ENCODE results near the gene IKZF3. TPM values are rescaled to one million over a fixed set of nuclear protein-coding genes. Genes with fewer than 3 reads are reported as not detected.
"Not testable (repeated sequence)": the region's sequence is repeated elsewhere in the genome, so short reads cannot be mapped to it uniquely, and the experiment has no call there.

The IKZF3 gene
- polyA plus RNA-seq, 3 donors, result 0.18 to 0.27 (median 0.21) TPM

DNA sequence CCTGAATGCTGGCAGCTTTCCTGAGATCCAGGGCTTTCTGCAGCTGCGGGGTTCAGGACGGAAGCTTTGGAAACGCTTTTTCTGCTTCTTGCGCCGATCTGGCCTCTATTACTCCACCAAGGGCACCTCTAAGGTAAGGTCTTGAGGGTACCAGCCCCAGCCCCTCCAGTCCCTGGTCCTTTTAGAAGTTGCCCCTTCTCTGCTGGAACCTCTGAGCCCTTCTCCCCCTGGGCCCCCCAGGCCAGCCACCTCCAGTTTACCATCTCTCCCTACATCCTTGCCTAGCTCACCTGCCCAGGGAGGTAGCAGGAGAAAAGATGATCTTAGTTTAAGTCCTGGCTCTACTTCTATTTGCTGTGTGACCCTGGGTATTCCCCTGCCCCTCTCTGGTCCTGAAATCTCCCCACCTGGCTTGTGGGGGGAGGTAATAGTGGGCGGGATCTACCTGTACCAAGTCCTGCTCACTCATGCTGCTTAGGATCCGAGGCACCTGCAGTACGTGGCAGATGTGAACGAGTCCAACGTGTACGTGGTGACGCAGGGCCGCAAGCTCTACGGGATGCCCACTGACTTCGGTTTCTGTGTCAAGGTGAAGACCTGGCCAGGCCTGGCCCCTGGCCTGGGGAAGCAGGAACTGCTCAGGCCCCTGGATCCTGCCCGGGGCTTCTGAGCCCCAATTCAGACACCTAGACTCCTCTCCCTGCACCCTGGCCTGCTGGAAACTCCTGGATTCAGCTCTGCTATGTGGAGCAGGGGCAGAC is 119.9 kb downstream of the IKZF3 start:
- DNase-seq (ENCODE audit: low read depth in 3 of 3, low spot score in 2 of 3), result no peak

DNA sequence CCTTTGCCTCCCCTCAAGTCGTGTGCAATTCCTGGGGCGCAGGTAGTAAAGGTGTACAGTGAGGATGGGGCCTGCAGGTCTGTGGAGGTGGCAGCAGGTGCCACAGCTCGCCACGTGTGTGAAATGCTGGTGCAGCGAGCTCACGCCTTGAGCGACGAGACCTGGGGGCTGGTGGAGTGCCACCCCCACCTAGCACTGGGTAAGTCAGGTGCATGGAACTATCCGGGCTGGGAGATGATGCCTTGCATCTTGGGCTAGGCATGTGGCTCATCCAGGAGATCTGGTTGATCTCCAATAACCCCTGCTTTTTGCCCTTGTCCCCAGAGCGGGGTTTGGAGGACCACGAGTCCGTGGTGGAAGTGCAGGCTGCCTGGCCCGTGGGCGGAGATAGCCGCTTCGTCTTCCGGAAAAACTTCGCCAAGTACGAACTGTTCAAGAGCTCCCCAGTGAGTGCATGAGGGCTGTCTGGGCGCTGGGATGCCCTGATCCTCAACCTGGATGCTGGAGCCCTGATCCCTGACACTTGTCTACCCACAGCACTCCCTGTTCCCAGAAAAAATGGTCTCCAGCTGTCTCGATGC is 121.2 kb downstream of the IKZF3 start:
- no peak for DNase-seq (ENCODE audit: low read depth in 3 of 3, low spot score in 2 of 3)

DNA sequence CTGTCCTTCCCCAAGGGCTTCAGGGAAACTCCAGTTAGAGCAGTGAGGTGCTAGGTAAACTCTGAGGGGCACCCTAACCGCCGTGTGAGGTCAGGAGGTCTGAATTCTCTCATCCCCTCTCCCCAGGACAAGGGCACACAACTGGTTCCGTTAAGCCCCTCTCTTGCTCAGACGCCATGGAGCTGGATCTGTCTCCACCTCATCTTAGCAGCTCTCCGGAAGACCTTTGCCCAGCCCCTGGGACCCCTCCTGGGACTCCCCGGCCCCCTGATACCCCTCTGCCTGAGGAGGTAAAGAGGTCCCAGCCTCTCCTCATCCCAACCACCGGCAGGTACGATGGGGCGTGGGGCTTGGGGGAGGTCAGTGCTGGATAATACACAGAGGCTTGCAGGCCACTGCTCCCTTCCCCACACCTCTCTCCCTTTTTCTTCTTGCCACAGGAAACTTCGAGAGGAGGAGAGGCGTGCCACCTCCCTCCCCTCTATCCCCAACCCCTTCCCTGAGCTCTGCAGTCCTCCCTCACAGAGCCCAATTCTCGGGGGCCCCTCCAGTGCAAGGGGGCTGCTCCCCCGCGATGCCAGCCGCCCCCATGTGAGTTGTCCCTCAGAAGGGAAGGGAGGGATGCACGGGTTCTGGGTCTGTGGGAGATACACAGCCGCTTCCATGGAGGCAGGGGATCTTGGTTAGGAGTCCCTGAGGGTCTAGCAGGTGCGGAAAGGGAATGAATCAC is 121.8 kb downstream of the IKZF3 start:
- no peak for DNase-seq (ENCODE audit: low read depth in 3 of 3, low spot score in 2 of 3)

DNA sequence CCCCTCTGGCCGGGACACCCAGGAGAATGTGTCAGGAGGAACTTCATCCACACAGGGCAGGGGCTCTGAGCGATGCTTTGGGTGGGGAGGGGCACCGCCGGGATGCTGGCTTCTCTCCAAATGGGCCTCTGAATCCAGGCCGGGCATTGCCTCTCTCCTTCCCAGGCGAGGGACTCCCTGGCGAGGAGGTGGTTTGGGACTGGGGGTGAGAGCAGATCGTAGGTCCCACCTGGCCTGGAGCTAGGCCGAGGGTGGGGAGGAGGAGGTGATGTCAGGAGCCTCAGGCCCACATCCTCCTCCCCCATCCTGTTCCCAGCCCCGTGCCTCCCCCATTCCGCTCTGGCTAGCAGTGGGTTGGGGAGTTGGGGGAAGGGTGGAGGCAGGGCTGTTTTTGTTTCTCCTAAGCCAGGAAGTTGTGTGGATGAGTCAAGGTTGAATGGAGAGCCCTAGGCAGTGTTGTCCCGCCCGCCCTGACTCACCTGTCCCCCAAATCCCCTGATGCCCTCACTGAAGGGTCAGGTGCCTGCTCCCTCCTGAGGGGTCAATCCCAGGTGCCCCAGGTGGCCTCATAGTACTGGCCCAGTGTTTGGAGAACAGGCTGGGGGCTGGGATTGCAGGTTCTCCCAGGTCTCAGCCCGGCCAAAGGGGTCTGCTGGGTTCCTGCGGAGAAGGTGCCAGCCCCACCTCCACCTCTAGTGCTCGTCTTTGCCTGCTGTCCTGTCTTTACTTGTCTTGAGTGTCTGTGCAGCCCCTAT is 123.6 kb downstream of the IKZF3 start:
- DNase-seq (ENCODE audit: low read depth in 3 of 3, low spot score in 2 of 3), result no peak

DNA sequence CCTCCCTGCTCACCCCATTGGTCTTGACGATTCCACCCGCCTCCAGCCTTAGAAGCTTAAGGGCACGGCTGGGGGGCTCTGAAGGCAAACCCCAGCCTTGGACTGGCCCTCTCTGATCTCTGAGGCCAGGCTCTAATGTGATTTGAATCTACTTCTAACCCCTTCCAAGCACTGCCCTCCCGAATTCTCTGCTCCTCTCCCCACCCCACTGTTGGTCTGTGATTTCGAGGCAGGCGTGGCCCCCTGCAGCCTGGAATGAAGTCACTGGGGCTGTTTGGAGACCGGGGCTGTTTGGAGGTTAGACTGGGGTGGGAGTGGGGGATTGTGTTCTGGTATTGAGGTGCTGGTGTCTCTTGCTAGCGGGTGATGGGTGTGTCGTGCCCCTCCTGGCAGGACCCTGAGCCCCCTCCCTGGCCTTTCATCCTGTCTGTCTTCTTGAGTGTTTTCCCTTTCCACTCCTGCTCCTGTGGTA is 124.2 kb downstream of the IKZF3 start:
- DNase-seq (ENCODE audit: low read depth in 3 of 3, low spot score in 2 of 3), result no peak

DNA sequence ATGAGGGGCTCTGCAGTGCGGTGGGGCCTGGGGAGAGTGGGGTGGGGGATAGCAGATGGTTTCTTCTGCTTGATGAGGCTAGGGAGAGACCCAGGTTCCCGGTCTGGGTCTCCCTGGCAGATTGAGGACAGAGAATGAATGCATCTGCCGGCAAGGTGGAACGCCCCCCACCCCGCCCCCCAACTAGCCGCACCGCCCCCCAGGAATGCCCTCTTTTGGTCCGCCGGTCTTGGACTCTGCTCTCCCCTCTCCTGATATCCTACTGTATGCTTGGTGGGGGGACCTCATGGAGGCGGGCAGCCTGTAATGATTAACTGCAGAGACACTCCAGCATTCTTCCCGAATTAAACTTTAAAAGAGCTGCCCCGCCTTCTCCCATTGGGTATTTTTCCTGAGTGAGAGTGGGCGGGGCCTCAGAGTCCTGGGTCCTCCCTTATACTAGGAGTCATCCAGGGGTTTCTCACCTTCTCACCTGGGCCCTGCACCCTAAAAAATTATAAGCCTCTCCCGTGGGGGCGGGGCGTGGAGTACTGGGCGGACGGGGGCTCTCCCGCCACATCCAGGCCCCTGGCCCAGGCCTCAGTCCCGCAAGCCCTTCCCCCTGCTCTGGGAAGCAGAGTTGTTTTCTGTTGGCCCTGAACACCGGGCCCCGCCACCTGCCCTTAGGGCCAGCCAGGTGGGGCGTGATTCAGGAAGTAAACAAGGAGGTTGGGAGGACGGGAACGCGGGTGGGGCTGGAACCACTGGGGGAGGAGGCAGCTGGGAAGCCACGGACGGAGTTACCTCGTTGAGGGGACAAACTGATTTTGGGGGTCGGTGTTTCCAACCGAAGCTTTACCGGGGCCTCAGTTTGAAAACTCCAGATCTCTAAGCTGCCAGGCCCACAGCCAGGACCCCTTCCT is 124.9 kb downstream of the IKZF3 start:
- no peak for DNase-seq (ENCODE audit: low read depth in 3 of 3, low spot score in 2 of 3)

DNA sequence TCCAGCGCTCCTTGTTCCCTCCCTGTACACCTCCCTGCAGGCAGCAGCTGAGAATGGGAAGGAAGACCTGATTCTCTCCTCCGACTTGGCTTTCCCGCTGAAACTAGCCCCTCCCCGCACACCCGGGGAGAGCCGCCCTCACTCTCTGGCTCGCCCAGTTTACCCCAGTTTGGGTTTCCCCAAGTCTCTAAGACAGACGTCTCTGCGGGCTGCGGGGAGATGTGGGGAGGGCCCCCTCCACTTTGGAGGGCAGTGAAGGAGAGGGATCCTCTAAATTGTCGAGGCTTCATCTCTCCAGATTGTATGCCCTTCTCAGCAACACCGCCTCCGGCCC is 125.6 kb downstream of the IKZF3 start:
- no peak for DNase-seq (ENCODE audit: low read depth in 3 of 3, low spot score in 2 of 3)

DNA sequence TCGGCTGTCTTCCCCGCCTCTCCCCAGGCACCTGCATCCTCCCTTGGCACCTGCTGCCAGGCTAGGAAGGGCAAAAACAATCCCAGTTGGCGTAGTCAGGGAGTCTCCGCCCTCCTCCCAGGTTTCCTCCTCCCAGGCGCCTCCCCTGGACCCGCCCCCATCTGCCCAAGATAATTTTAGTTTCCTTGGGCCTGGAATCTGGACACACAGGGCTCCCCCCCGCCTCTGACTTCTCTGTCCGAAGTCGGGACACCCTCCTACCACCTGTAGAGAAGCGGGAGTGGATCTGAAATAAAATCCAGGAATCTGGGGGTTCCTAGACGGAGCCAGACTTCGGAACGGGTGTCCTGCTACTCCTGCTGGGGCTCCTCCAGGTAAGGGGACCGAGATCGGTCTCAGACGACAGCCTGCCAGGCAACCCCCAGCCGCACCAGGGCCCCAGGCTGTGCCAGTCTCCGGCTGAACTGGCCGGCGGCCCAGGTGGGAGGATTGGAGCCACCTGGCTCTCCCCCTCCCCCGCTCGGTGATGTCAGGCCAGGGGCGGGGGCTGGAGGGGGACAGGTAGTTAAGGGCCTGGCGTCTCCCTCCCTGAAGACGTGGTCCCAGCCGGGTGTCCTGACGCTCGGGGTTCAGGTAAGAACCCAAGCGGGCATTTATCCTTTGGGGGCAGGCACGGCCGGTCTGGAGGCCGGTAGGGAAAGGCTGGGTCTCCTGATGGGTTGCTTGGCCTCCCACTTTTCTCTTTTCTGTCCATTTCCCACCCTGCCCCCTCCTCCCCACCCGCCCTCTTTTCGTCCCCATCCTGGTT is 126.1 kb downstream of the IKZF3 start, which contains the start of gene GRB7:
TSS of gene GRB7 (plus strand) at position 179 of the 808 bp plus-strand sequence. CDS start 4,364 bp downstream, outside the sequence.
- DNase-seq (ENCODE audit: low read depth in 3 of 3, low spot score in 2 of 3), result no peak

DNA sequence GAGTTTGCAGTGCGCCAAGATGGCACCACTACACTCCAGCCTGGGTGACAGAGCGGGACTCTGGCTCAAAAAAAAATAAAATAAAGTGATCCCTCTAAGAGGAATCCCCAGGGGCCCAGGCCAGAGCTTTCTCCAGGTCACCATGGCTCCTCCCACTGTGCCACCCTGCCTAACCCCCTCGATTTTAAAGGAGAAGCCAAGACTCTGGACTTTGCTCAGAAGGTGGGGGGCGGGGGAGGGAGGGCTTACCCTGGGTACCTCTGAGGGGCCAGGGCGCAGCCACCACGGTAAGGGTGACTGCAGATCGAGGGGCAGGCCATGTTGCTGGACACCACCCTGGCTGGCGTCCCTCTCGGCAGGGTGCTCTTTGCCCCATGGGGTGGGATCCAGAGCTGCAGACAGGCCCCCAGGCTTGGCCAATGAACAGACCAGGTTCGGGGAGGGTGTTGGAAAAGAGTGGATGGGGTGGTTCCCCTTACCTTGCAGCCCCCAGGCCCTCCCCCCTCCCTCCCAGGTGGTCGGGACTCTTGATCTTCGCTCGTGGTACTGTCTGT is 126.8 kb downstream of the IKZF3 start:
- DNase-seq (ENCODE audit: low read depth in 3 of 3, low spot score in 2 of 3), result no peak

DNA sequence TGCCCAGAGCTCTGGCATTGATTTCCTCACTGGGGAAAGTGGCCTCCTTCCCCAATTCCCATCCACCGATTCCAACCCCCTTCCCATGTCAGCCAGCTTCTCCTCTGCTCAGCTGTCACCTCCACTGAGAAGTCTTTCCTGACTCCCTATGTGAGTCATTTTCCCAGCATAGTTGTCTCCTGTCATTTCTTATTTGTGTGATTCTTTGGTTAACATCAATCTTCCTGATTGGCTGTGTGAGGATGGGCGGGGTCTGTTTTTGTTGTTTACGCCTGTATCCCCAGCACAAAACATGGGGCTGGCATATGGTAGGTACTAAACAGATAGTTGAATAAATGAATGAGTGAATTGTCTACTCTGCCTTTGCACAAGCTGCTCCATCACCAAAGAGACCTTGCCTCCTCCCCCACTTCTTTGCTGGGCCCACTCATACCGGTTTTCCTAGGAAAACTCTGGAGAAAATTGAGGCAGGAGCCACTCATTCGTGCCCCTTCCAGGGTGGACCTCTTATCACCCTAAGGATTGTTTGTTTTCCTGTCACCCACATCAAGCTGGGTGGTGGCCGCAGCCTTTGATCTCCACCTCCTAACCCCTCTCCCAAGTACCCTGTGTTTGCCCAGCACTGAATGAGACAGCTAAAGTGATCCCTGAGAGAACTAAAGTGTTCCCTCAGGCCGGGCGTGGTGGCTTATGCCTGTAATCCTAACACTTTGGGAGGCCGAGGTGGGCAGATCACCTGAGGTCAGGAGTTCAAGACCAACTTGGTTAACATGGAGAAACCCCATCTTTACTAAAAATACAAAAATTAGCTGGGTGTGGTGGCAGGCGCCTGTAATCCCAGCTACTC is 127.6 kb downstream of the IKZF3 start:
- no peak for DNase-seq (ENCODE audit: low read depth in 3 of 3, low spot score in 2 of 3)

DNA sequence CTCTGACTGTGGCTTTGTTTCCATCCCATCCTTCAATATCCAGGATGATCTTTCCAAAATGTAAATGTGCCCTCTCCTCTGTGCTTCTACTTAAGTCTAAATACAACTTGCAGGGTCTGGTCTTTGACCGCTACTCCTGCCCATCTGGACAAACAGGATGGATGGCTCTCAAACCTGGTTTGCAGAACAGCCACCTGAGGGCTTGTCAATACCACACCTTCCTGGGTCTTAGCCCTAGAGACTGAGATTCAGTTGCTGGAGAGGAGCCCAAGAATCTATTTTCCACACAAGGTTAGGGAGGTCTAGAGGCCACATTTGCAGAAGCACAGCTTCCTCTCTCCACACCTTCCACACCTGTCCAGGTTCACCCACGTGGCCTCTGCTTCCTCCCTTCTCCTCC is 128.2 kb downstream of the IKZF3 start:
- DNase-seq (ENCODE audit: low read depth in 3 of 3, low spot score in 2 of 3), result no peak

DNA sequence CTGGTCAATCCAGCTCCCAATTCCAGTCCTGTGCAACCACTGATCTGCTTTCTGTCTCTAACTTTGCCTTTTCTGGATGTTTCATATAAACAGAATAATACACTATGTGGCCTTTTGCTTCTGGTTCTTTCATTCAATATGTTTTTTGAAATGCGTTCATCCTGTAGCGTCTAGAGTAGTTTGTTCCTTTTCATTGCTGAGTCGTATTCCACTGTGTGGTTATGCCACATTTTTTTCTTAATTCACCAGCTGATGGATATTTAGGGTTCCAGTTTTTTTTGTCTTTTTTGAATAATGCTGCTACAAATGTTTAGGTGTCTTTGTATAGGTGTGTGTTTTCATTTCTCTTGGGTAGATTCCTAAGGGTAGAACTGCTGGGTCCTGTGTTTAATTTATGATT is 131.5 kb downstream of the IKZF3 start:
- DNase-seq (ENCODE audit: low read depth in 3 of 3, low spot score in 2 of 3), result no peak

DNA sequence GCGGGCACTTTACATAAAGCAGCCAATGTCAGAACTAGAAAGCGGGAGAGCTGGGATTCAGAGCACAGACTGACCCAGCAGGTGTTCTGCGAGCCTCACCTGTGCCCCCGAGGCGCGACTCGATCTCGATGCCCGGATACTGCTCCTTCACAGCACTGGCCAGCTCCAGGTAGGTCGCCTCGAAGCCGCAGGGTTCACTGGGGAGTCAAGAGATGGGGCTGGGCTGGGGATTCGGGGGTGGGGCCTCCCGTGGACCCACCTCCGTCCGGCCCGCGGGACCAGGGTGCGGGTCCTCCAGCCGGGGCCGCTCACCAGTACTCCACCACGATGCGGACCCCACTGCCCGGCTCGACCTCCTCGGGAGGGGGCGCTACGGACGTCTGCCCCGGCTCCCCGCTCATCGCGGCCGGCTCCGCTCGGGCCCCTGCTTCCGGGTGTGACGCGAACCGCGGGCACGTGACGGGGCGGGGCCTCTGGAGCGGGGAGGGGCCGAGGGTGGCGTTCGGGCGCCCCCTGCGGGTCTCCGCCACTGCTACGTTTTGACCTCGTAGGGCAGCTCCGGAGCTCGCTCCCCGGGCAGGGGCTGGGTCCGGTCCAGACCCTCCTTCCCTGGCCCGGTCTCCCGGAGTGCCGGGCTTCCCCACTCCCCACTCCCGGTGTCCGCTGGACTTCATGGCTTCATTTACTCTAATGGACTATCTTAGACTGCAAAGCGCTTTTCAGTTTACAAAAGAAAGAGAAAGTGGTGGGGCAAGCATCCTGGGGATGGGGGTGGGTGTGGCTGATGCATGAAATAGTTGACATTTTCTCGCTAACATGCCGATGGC is 133.8 kb downstream of the IKZF3 start, which contains the start of gene MIEN1:
TSS of gene MIEN1 (minus strand) at position 438 of the 827 bp plus-strand sequence. CDS start at position 401, 37 bp downstream.
- DNase-seq (ENCODE audit: low read depth in 3 of 3, low spot score in 2 of 3), result no peak

DNA sequence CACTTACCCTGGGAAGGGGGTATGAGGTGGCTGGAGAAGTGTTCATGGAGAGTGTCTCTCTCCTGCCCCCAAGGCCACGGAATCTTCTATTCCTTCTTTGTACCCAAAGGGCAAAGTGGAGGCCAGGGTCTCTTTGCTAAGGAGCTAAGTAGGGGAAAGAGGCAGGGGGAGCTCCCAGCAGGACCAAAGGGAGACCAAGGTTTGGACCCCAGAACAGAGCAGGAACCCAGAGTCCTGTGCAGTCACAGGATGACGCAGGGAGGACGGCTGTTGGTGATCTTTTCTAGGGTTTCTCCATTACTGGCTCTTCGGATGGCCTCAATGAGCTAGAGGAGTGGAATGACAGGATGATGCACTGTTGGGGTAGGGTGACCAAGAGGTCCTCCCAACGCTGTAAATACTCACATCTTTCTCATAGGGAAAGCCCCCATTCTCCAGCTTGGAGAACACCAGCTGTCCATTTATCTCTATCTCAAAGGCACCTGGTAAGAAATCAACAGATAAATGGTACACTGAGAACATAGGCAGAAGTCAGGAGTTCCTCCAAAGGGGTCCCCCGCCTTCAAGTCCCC is 134.7 kb downstream of the IKZF3 start:
- DNase-seq (ENCODE audit: low read depth in 3 of 3, low spot score in 2 of 3), result no peak

DNA sequence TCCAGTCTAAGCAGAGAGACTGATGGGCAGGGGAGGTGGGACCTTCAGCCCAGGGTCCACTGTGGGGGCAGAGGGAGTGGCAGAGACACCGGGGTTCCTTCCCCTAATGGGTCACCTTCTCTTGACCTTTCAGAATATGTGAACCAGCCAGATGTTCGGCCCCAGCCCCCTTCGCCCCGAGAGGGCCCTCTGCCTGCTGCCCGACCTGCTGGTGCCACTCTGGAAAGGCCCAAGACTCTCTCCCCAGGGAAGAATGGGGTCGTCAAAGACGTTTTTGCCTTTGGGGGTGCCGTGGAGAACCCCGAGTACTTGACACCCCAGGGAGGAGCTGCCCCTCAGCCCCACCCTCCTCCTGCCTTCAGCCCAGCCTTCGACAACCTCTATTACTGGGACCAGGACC is 136.6 kb downstream of the IKZF3 start:
- no peak for DNase-seq (ENCODE audit: low read depth in 3 of 3, low spot score in 2 of 3)

DNA sequence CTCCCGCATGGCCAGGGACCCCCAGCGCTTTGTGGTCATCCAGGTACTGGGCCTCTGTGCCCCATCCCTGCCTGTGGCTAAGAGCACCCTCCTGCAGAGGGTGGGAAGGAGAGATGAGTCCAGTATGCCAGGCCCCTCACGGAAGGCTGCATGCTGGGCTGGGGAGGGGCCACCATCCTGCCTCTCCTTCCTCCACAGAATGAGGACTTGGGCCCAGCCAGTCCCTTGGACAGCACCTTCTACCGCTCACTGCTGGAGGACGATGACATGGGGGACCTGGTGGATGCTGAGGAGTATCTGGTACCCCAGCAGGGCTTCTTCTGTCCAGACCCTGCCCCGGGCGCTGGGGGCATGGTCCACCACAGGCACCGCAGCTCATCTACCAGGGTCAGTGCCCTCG is 137.5 kb downstream of the IKZF3 start:
- no peak for DNase-seq (ENCODE audit: low read depth in 3 of 3, low spot score in 2 of 3)

DNA sequence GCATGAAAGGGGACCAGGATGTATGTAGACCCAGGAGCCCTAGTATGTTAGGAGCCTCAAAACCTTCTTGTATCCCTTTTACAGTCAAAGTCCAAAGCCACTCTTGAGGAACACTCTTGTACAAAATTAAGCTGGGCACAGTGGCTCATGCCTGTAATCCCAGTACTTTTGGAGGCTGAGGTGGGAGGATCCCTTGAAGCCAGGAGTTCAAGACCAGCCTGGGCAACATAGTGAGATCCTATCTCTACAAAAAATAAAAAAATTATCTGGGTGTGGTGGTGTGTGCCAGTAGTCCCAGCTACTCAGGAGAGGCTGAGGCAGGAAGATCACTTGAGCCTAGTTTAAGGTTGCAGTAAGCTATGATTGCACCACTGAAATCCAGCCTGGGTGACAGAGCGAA is 138.2 kb downstream of the IKZF3 start:
- not testable (repeated sequence) for DNase-seq (ENCODE audit: low read depth in 3 of 3, low spot score in 2 of 3)
